ENCODE data around the gene ACADM.
"Not testable (repeated sequence)": the region's sequence is repeated elsewhere in the genome, so short reads cannot be mapped to it uniquely, and the experiment has no call there.

ACADM gene

GRCh38 chr1:75768016-75768415 is 43.5 kb downstream of the ACADM start:
- TF ChIP-seq CTCF (IDR thresholded peaks at IDR 0.05) (no peak), ZFX (IDR thresholded peaks at IDR 0.05; ENCODE audit: borderline replicate concordance) (no peak)
- H3K27ac ChIP-seq: no peak overlapping the region

- H3K27ac ChIP-seq: no peak overlapping the region
- TF ChIP-seq CTCF (IDR thresholded peaks at IDR 0.05) (no peak), ZFX (IDR thresholded peaks at IDR 0.05; ENCODE audit: borderline replicate concordance) (no peak)
These were observed 46.3 kb downstream of the ACADM start for GRCh38 chr1:75770761-75771160.

GRCh38 chr1:75771978-75772377 is 47.5 kb downstream of the ACADM start:
- H3K27ac ChIP-seq: no peak overlapping the region
- TF ChIP-seq CTCF (IDR thresholded peaks at IDR 0.05) (no peak), ZFX (IDR thresholded peaks at IDR 0.05; ENCODE audit: borderline replicate concordance) (no peak)

- not testable (repeated sequence) for H3K27ac ChIP-seq
These were observed 53.3 kb downstream of the ACADM start for GRCh38 chr1:75777812-75778211.

GRCh38 chr1:75778694-75779093 is 54.2 kb downstream of the ACADM start:
- H3K27ac ChIP-seq: not testable (repeated sequence)

GRCh38 chr1:75780183-75780582 is 55.7 kb downstream of the ACADM start:
- not testable (repeated sequence) for H3K27ac ChIP-seq

- not testable (repeated sequence) for H3K27ac ChIP-seq
These were observed 59.4 kb downstream of the ACADM start for GRCh38 chr1:75783920-75784319.

- TF ChIP-seq ZFX (IDR thresholded peaks at IDR 0.05; ENCODE audit: borderline replicate concordance) (no peak), CTCF (IDR thresholded peaks at IDR 0.05) (no peak)
- H3K27ac ChIP-seq: peak overlapping the region; percentile 82
These were observed 60.9 kb downstream of the ACADM start for GRCh38 chr1:75785320-75785982.

GRCh38 chr1:75785983-75786853 is 61.7 kb downstream of the ACADM start, which contains the start of gene RABGGTB:
Gene RABGGTB (plus strand): TSS chr1:75786256. CDS start chr1:75786272, 16 bp downstream.
- TF ChIP-seq CTCF (IDR thresholded peaks at IDR 0.05): no peak
- no peak for TF ChIP-seq ZFX (IDR thresholded peaks at IDR 0.05; ENCODE audit: borderline replicate concordance)
- peak within 1 kb of the TSS; percentile 82 for H3K27ac ChIP-seq
